Measurements from ENCODE around the gene NFIA. TPM values are rescaled to one million over a fixed set of nuclear protein-coding genes. Genes with fewer than 3 reads are reported as not detected.

NFIA gene
- total RNA-seq, 4 donors from 2014 or later = 27.9 to 79.9 (median 36.7) TPM

GRCh38 chr1:61400997-61401396 is 318.6 kb downstream of the NFIA start:
- Histone ChIP-seq H3K4me3 (no peak overlapping the region), H3K27ac (no peak overlapping the region), H3K27me3 (no peaks in the 10 kb centered on the region), H3K4me1 (peaks cover 6 to 55% (median 7%) of the 10 kb centered on the region in 3 donors), H3K9me3 (no peaks in the 10 kb centered on the region), H3K36me3 (peaks cover 0 to 12% (median 0%) of the 10 kb centered on the region in 3 donors)
- intact Hi-C loops (cut with DNase I) = no loop called here
- TF ChIP-seq POLR2A (IDR thresholded peaks at IDR 0.05) = no peak
- no peak for TF ChIP-seq CTCF (IDR thresholded peaks at IDR 0.05)
- DNase-seq = no peak
- 88 to 94% methylated on average over 3 of the region's 3 CpGs for WGBS, 2 donors

- DNase-seq = no peak
- H3K4me1 ChIP-seq = peaks cover 5 to 42% (median 6%) of the 10 kb centered on the region in 3 donors
- H3K36me3 ChIP-seq = peaks cover 6 to 41% (median 10%) of the 10 kb centered on the region in 3 donors
- no peak overlapping the region for H3K4me3 ChIP-seq
- H3K9me3 ChIP-seq = no peaks in the 10 kb centered on the region
- H3K27me3 ChIP-seq = no peaks in the 10 kb centered on the region
- WGBS, 2 donors = 37 to 40% methylated on average over 12 of the region's 12 CpGs
- intact Hi-C loops (cut with DNase I) = no loop called here
- peak overlapping the region; percentile 10 to 70 (median 50) for H3K27ac ChIP-seq
- TF ChIP-seq CTCF (IDR thresholded peaks at IDR 0.05) (no peak), POLR2A (IDR thresholded peaks at IDR 0.05) (no peak)
Measured at GRCh38 chr1:61403679-61404596, 321.6 kb downstream of the NFIA start.

- Histone ChIP-seq H3K36me3 (peaks cover 10 to 50% (median 10%) of the 10 kb centered on the region in 3 donors), H3K27ac (peak overlapping the region in 2 of 4 donors; percentile 62 to 70), H3K9me3 (no peaks in the 10 kb centered on the region), H3K4me1 (peaks cover 4 to 34% (median 6%) of the 10 kb centered on the region in 3 donors), H3K4me3 (no peak overlapping the region), H3K27me3 (no peaks in the 10 kb centered on the region)
- intact Hi-C loops (cut with DNase I) = no loop called here
- DNase-seq = no peak
- WGBS, 2 donors = 85 to 88% methylated on average over 4 of the region's 4 CpGs
- TF ChIP-seq CTCF (IDR thresholded peaks at IDR 0.05) (no peak), POLR2A (IDR thresholded peaks at IDR 0.05) (no peak)
Measured at GRCh38 chr1:61404597-61405376, 322.4 kb downstream of the NFIA start.

- Histone ChIP-seq H3K27ac (no peak overlapping the region), H3K4me3 (no peak overlapping the region), H3K4me1 (peaks cover 4 to 24% (median 6%) of the 10 kb centered on the region in 3 donors), H3K27me3 (no peaks in the 10 kb centered on the region), H3K9me3 (no peaks in the 10 kb centered on the region), H3K36me3 (peaks cover 10 to 66% (median 11%) of the 10 kb centered on the region in 3 donors)
- DNase-seq = no peak
- no peak for TF ChIP-seq POLR2A (IDR thresholded peaks at IDR 0.05)
- no peak for TF ChIP-seq CTCF (IDR thresholded peaks at IDR 0.05)
- WGBS, 2 donors = 94 to 100% methylated on average over 2 to 4 of the region's 10 CpGs
- intact Hi-C loops (cut with DNase I) = no loop called here
Measured at GRCh38 chr1:61406467-61406866, 324.1 kb downstream of the NFIA start.

GRCh38 chr1:61412601-61413000 is 330.2 kb downstream of the NFIA start:
- TF ChIP-seq CTCF (IDR thresholded peaks at IDR 0.05) = no peak
- no peak for TF ChIP-seq POLR2A (IDR thresholded peaks at IDR 0.05)
- H3K27me3 ChIP-seq = no peaks in the 10 kb centered on the region
- no peaks in the 10 kb centered on the region for H3K4me1 ChIP-seq
- H3K27ac ChIP-seq = no peak overlapping the region
- DNase-seq = no peak
- H3K4me3 ChIP-seq = no peak overlapping the region
- intact Hi-C loops (cut with DNase I) = no loop called here
- peaks cover 2 to 85% (median 11%) of the 10 kb centered on the region in 3 donors for H3K36me3 ChIP-seq
- WGBS, 2 donors = 79 to 94% methylated on average over 1 of the region's 1 CpG
- no peaks in the 10 kb centered on the region for H3K9me3 ChIP-seq

Data from esophagus squamous epithelium (tissue), 5 donors.